CD14-positive monocyte (primary cell): ENCODE results near the gene DOCK3. TPM values are rescaled to one million over a fixed set of nuclear protein-coding genes. Genes with fewer than 3 reads are reported as not detected.

Experiments used
- DNase-seq, 3 donors: peaks; one replicate each; pipeline ENCODE4 v3.0.0-alpha.2; 2011 to 2022
- H2AFZ ChIP-seq: 2 replicates; pipeline ENCODE4 v1.6.0; 2012; ENCODE audit warnings: mild to moderate bottlenecking, low read depth, low read length, inconsistent platforms; ENCODE audit not compliant: insufficient read depth, poor library complexity, severe bottlenecking
- H3K27ac ChIP-seq, 2 donors: 1 replicate in 1 of 2; 2 replicates in 1 of 2; pipeline ENCODE4 v1.5.1; 2012 to 2013; ENCODE audit warnings: low read length in 2 of 2, control low read depth in 1 of 2, inconsistent platforms in 1 of 2, low read depth in 1 of 2, mild to moderate bottlenecking in 1 of 2
- H3K27me3 ChIP-seq, 2 donors: one replicate each; pipeline versions ENCODE4 v1.6.0 to v1.6.1; 2011 to 2013; ENCODE audit warnings: low read length in 2 of 2; ENCODE audit not compliant: control insufficient read depth in 2 of 2, insufficient read depth in 2 of 2
- H3K36me3 ChIP-seq, 2 donors: replicated peaks in 1 of 2; 1 replicate in 1 of 2; 2 replicates in 1 of 2; pipeline versions ENCODE4 v1.5.1 to v1.6.1; 2012 to 2013; ENCODE audit warnings: low read length in 2 of 2, control low read depth in 1 of 2, inconsistent platforms in 1 of 2, mild to moderate bottlenecking in 1 of 2; ENCODE audit not compliant: insufficient read depth in 2 of 2, control insufficient read depth in 1 of 2
- H3K4me1 ChIP-seq, 2 donors: 1 replicate in 1 of 2; 2 replicates in 1 of 2; pipeline versions ENCODE4 v1.5.1 to v1.6.1; 2012 to 2013; ENCODE audit warnings: low read length in 2 of 2, control low read depth in 1 of 2, inconsistent platforms in 1 of 2, mild to moderate bottlenecking in 1 of 2, moderate library complexity in 1 of 2; ENCODE audit not compliant: insufficient read depth in 2 of 2, control insufficient read depth in 1 of 2
- H3K4me2 ChIP-seq: replicated peaks from 2 replicates; pipeline ENCODE3; 2012; ENCODE audit warnings: low read length, moderate library complexity, mild to moderate bottlenecking; ENCODE audit not compliant: poor library complexity, severe bottlenecking; ENCODE audit errors: extremely low read depth
- H3K4me3 ChIP-seq, 3 experiments: fragments of 200-600 bp in 1 of 3; sonication (generic) in 1 of 3; replicated peaks in 1 of 3; 1 replicate in 2 of 3; 2 replicates in 1 of 3; pipeline ENCODE4 v1.5.1; 2011 to 2013; ENCODE audit warnings: low read length in 3 of 3, mild to moderate bottlenecking in 3 of 3, control low read depth in 2 of 3, low read depth in 2 of 3, inconsistent platforms in 1 of 3, moderate library complexity in 1 of 3
- H3K79me2 ChIP-seq: 2 replicates; pipeline ENCODE4 v1.6.0; 2012; ENCODE audit warnings: mild to moderate bottlenecking, control low read depth, inconsistent platforms, low read length, moderate library complexity; ENCODE audit not compliant: insufficient read depth
- H3K9ac ChIP-seq: 2 replicates; pipeline ENCODE4 v1.6.0; 2017; ENCODE audit warnings: low read length, mild to moderate bottlenecking; ENCODE audit not compliant: insufficient read depth, poor library complexity, severe bottlenecking
- H3K9me3 ChIP-seq, 2 donors: replicated peaks in 1 of 2; 1 replicate in 1 of 2; 2 replicates in 1 of 2; pipeline versions ENCODE4 v1.5.1 to v1.6.1; 2012 to 2013; ENCODE audit warnings: low read length in 2 of 2, control low read depth in 1 of 2; ENCODE audit not compliant: control insufficient read depth in 1 of 2, insufficient read depth in 1 of 2
- H4K20me1 ChIP-seq: 2 replicates; pipeline ENCODE4 v1.6.0; 2012; ENCODE audit warnings: mild to moderate bottlenecking, low read length, control low read depth, moderate library complexity; ENCODE audit not compliant: insufficient read depth
- H3K27ac Mint-ChIP-seq, 7 donors: one replicate each; pipeline ENCODE4 v1.8.0; 2020; ENCODE audit warnings: mild to moderate bottlenecking in 7 of 7, mixed read lengths in 7 of 7, moderate library complexity in 6 of 7, inconsistent platforms in 2 of 7
- H3K27me3 Mint-ChIP-seq, 3 donors: one replicate each; pipeline ENCODE4 v1.8.0; 2021 to 2022; ENCODE audit warnings: low read depth in 3 of 3, mild to moderate bottlenecking in 3 of 3, mixed read lengths in 3 of 3, moderate library complexity in 3 of 3, inconsistent platforms in 1 of 3
- H3K36me3 Mint-ChIP-seq, 2 donors: one replicate each; pipeline ENCODE4 v1.8.0; 2020; ENCODE audit warnings: mixed read lengths in 2 of 2, inconsistent platforms in 1 of 2, mild to moderate bottlenecking in 1 of 2
- H3K4me1 Mint-ChIP-seq: one replicate; pipeline ENCODE4 v1.8.0; 2020; ENCODE audit warnings: mild to moderate bottlenecking, mixed read lengths
- H3K4me3 Mint-ChIP-seq, 2 donors: one replicate each; pipeline ENCODE4 v1.8.0; 2020; ENCODE audit warnings: mild to moderate bottlenecking in 2 of 2, mixed read lengths in 2 of 2, moderate library complexity in 1 of 2
- H3K9me3 Mint-ChIP-seq, 7 donors: one replicate each; pipeline ENCODE4 v1.8.0; 2020 to 2022; ENCODE audit warnings: mixed read lengths in 7 of 7, mild to moderate bottlenecking in 6 of 7, moderate library complexity in 6 of 7, inconsistent platforms in 2 of 7
- CTCF ChIP-seq: fragments of 200-600 bp; IDR thresholded peaks from one replicate; pipeline ENCODE4 v1.8.0; 2022; ENCODE audit warnings: antibody characterized with exemption, mild to moderate bottlenecking
- WGBS: methylation state at CpG from one replicate; pipeline ENCODE4 v1.1.5; 2013; ENCODE audit warnings: missing lambda C conversion rate; ENCODE audit not compliant: insufficient coverage; 5-methylcytosine and 5-hydroxymethylcytosine counted together
- intact Hi-C, 2 donors: fragments of 100-400 bp; cut with micrococcal nuclease; formaldehyde crosslinking; loops; one replicate each; pipeline versions ENCODE4 v1.15.0 to v1.15.1; 2023
- polyA plus RNA-seq, 3 donors: library from polyadenylated mRNA; depleted of rRNA in 1 of 3; unstranded in 2 of 3; stranded (reverse) in 1 of 3; fragments of 300-500 nt in 2 of 3; fragments of >200 nt in 1 of 3; fragmentation: Illumina TruSeq in 2 of 3; gene quantifications; 1 replicate in 2 of 3; 2 replicates in 1 of 3; pipeline ENCODE4 v1.2.3, GENCODE V29; 2012 to 2021

Gene DOCK3
- polyA plus RNA-seq, 3 donors: 0.03 TPM; not detected in 1

DNA sequence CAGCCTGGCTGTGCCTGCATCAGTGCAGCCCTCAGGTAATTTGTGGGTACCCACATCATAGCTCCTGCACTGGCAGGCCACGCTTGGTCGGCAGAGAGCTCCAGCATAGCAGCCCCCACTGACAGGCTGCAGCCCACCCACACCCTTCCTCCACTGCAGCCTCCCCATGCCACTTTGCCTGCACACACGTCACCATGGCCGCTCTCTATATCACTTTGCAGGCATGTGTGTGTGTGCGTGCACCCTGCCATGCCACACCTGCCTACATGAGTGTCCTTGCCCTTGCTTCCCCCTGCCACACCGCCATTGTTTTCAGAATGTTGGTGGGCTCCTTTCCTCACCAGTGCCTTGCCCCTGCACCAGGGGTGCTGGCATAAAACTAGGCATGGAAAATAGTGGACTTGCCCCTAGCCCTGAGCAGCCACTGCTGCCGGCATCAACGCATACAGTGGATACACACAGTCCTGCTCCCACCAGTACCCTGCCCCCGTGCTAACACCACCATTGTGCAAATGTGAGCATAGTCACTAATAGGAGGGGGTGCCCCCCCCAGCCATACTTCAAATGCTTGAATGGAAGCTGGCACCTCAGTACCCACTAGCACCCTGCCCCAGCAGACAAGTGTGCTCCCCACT is 431.6 kb downstream of the DOCK3 start:
- H3K79me2 ChIP-seq: no peaks in the 10 kb centered on the region
- H3K27ac ChIP-seq: no peak overlapping the region
- Mint-ChIP-seq H3K27me3 (peaks cover 0 to 6% (median 4%) of the 10 kb centered on the region in 3 donors), H3K4me1 (no peaks in the 10 kb centered on the region), H3K4me3 (no peak overlapping the region), H3K27ac (peak overlapping the region in 1 of 7 donors; percentile 25), H3K9me3 (peaks cover 11 to 30% (median 20%) of the 10 kb centered on the region in 7 donors), H3K36me3 (no peaks in the 10 kb centered on the region)
- intact Hi-C loops: no loop called here
- no peaks in the 10 kb centered on the region for H3K27me3 ChIP-seq
- H3K9me3 ChIP-seq: peaks cover 10 to 14% of the 10 kb centered on the region in 2 donors
- H3K36me3 ChIP-seq: no peaks in the 10 kb centered on the region
- H3K4me2 ChIP-seq: no peak overlapping the region
- no peak overlapping the region for H3K9ac ChIP-seq
- WGBS: 98% methylated on average over 5 of the region's 9 CpGs
- TF ChIP-seq CTCF: no peak
- H3K4me1 ChIP-seq: no peaks in the 10 kb centered on the region
- no peak for DNase-seq
- no peaks in the 10 kb centered on the region for H4K20me1 ChIP-seq
- H2AFZ ChIP-seq: no peak overlapping the region
- H3K4me3 ChIP-seq: no peak overlapping the region

DNA sequence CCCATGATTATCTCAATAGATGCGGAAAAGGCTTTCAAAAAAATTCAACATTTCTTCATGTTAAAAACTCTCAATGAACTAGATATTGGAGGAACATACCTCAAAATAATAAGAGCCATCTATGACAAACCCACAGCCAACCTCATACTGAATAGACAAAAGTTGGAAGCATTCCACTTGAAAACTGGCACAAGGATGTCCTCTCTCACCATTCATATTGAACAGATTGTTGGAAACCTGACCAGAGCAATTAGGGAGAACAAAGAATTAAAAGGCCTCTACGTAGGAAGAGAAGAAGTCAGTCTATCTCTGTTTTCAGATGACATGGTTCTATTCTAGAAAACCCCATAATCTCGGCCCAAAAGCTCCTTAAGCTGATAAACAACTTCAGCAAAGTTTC is 435.9 kb downstream of the DOCK3 start:
- H3K9me3 Mint-ChIP-seq: peaks cover 11 to 32% (median 20%) of the 10 kb centered on the region in 7 donors
- no peaks in the 10 kb centered on the region for H3K27me3 ChIP-seq
- no peak overlapping the region for H3K27ac ChIP-seq
- no peak overlapping the region for H3K9ac ChIP-seq
- no peak overlapping the region for H3K27ac Mint-ChIP-seq
- no peak for TF ChIP-seq CTCF
- no peak overlapping the region for H3K4me3 ChIP-seq
- H3K27me3 Mint-ChIP-seq: peaks cover 0 to 9% (median 2%) of the 10 kb centered on the region in 3 donors
- H3K36me3 ChIP-seq: no peaks in the 10 kb centered on the region
- intact Hi-C loops: no loop called here
- no peak overlapping the region for H3K4me2 ChIP-seq
- H4K20me1 ChIP-seq: no peaks in the 10 kb centered on the region
- H3K79me2 ChIP-seq: no peaks in the 10 kb centered on the region
- no CpG with 5 or more reads among the region's 3 CpGs for WGBS
- H3K4me1 Mint-ChIP-seq: no peaks in the 10 kb centered on the region
- H2AFZ ChIP-seq: no peak overlapping the region
- H3K36me3 Mint-ChIP-seq: no peaks in the 10 kb centered on the region
- no peak overlapping the region for H3K4me3 Mint-ChIP-seq
- H3K4me1 ChIP-seq: no peaks in the 10 kb centered on the region
- H3K9me3 ChIP-seq: peaks cover 10 to 14% of the 10 kb centered on the region in 2 donors
- DNase-seq: no peak
